IMR-90 (cell line): ENCODE data around the gene CENPS. TPM values are rescaled to one million over a fixed set of nuclear protein-coding genes. Genes with fewer than 3 reads are reported as not detected.
A peak's percentile ranks its signal among the peaks of the same experiment; 100 is the strongest.

Experiments
- ATAC-seq: fragments of 200-7000 bp; cut with Tn5 transposase; 2 replicates; pipeline ENCODE4 v1.9.1; 2020; ENCODE audit warnings: low read depth, mild to moderate bottlenecking, moderate library complexity
- BruUV-seq: library from RNA; stranded (reverse); fragments of 400-500 nt; replicated peaks from 2 replicates; lab custom pipeline; 2021; lab: Mats Ljungman, UMichigan
- CTCF ChIA-PET: fragments of 300-600 bp; formaldehyde crosslinking; extraction: SDS; loops from one replicate; lab custom pipeline; 2021; ENCODE audit warnings: antibody characterized with exemption; lab: Yijun Ruan, JAX
- POLR2A ChIA-PET: fragments of 300-600 bp; sonication (Branson Sonifier 250); formaldehyde crosslinking; loops from one replicate; lab custom pipeline; 2022; ENCODE audit warnings: antibody characterized with exemption; ENCODE audit not compliant: unreplicated experiment; lab: Charles Lee
- DNase-seq: peaks from one replicate; pipeline ENCODE4 v3.0.0; 2013
- H2AFZ ChIP-seq: replicated peaks from 2 replicates; pipeline ENCODE3; 2013; ENCODE audit warnings: low read length, mild to moderate bottlenecking; ENCODE audit not compliant: poor library complexity
- H2AK5ac ChIP-seq: 2 replicates; pipeline ENCODE4 v1.6.1; 2013; ENCODE audit warnings: low read depth, low read length, inconsistent platforms
- H2AK9ac ChIP-seq: replicated peaks from 2 replicates; pipeline ENCODE3; 2013; ENCODE audit warnings: mild to moderate bottlenecking, low read depth, low read length, moderate library complexity; ENCODE audit not compliant: poor library complexity
- H2BK120ac ChIP-seq: 2 replicates; pipeline ENCODE4 v1.6.1; 2013; ENCODE audit warnings: low read depth, low read length, inconsistent platforms
- H2BK15ac ChIP-seq: 3 replicates; pipeline ENCODE4 v1.6.1; 2013; ENCODE audit warnings: low read depth, low read length, inconsistent platforms
- H2BK20ac ChIP-seq: 2 replicates; pipeline ENCODE4 v1.6.1; 2013; ENCODE audit warnings: low read depth, mild to moderate bottlenecking, inconsistent platforms, low read length, moderate library complexity
- H2BK5ac ChIP-seq: 2 replicates; pipeline ENCODE4 v1.6.1; 2013; ENCODE audit warnings: mild to moderate bottlenecking, low read depth, low read length, inconsistent platforms; ENCODE audit not compliant: poor library complexity, severe bottlenecking
- H3K14ac ChIP-seq: replicated peaks from 2 replicates; pipeline ENCODE4 v1.6.1; 2013; ENCODE audit warnings: low read depth, low read length, inconsistent platforms
- H3K18ac ChIP-seq: 2 replicates; pipeline ENCODE4 v1.6.1; 2013; ENCODE audit warnings: low read depth, low read length, control low read depth
- H3K23ac ChIP-seq: 2 replicates; pipeline ENCODE4 v1.6.1; 2013; ENCODE audit warnings: low read depth, low read length, inconsistent platforms
- H3K27ac ChIP-seq: 2 replicates; pipeline ENCODE4 v1.5.1; 2013; ENCODE audit warnings: mild to moderate bottlenecking, control low read depth, low read length; ENCODE audit not compliant: insufficient read depth
- H3K27me3 ChIP-seq: 2 replicates; pipeline ENCODE4 v1.6.1; 2013; ENCODE audit warnings: low read length; ENCODE audit not compliant: control insufficient read depth, insufficient read depth
- H3K36me3 ChIP-seq: 2 replicates; pipeline ENCODE4 v1.6.1; 2013; ENCODE audit warnings: low read length, mixed read lengths; ENCODE audit not compliant: control insufficient read depth, insufficient read depth
- H3K4ac ChIP-seq: 2 replicates; pipeline ENCODE4 v1.6.1; 2013; ENCODE audit warnings: low read depth, low read length, inconsistent platforms
- H3K4me1 ChIP-seq: 2 replicates; pipeline ENCODE4 v1.6.1; 2013; ENCODE audit warnings: low read length, mixed read lengths; ENCODE audit not compliant: control insufficient read depth, insufficient read depth
- H3K4me2 ChIP-seq: 2 replicates; pipeline ENCODE4 v1.6.1; 2013; ENCODE audit warnings: low read depth, mild to moderate bottlenecking, control low read depth, low read length, moderate library complexity
- H3K4me3 ChIP-seq: 2 replicates; pipeline ENCODE4 v1.5.1; 2013; ENCODE audit warnings: low read depth, mild to moderate bottlenecking, control low read depth, low read length, moderate library complexity; ENCODE audit not compliant: insufficient read depth
- H3K56ac ChIP-seq: 2 replicates; pipeline ENCODE4 v1.6.1; 2013; ENCODE audit warnings: low read length, inconsistent platforms; ENCODE audit not compliant: insufficient read depth; ENCODE audit errors: extremely low read depth
- H3K79me1 ChIP-seq, 2 experiments: 2 replicates each; pipeline ENCODE4 v1.6.1; 2013; ENCODE audit warnings: low read length in 2 of 2, inconsistent platforms in 1 of 2, low read depth in 1 of 2
- H3K9ac ChIP-seq: 2 replicates; pipeline ENCODE4 v1.6.1; 2013; ENCODE audit warnings: low read depth, low read length, control low read depth
- H3K9me1 ChIP-seq: 2 replicates; pipeline ENCODE4 v1.6.1; 2013; ENCODE audit warnings: low read length, inconsistent platforms; ENCODE audit not compliant: insufficient read depth
- H3K9me3 ChIP-seq: 2 replicates; pipeline ENCODE4 v1.6.1; 2013; ENCODE audit warnings: low read length; ENCODE audit not compliant: control insufficient read depth, insufficient read depth
- H4K20me1 ChIP-seq: 2 replicates; pipeline ENCODE4 v1.6.1; 2013; ENCODE audit warnings: low read length, inconsistent platforms; ENCODE audit not compliant: insufficient read depth
- H4K5ac ChIP-seq: 2 replicates; pipeline ENCODE4 v1.6.1; 2013; ENCODE audit warnings: mild to moderate bottlenecking, low read depth, low read length, control low read depth
- H4K8ac ChIP-seq, 2 experiments: 2 replicates each; pipeline ENCODE4 v1.6.1; 2013; ENCODE audit warnings: low read depth in 2 of 2, low read length in 2 of 2, control low read depth in 1 of 2, inconsistent platforms in 1 of 2
- H4K91ac ChIP-seq: 2 replicates; pipeline ENCODE4 v1.6.1; 2013; ENCODE audit warnings: low read depth, low read length, inconsistent platforms; ENCODE audit not compliant: insufficient read depth
- BHLHE40 ChIP-seq: fragments of 150-350 bp; IDR thresholded peaks from 2 replicates; pipeline ENCODE4 v1.6.1; 2016; ENCODE audit warnings: mild to moderate bottlenecking, low read depth, low read length
- USF2 ChIP-seq: fragments of 150-350 bp; IDR thresholded peaks from 2 replicates; pipeline ENCODE4 v1.6.1; 2017; ENCODE audit warnings: mild to moderate bottlenecking, antibody characterized with exemption, low read length, low read depth
- WGBS, 2 experiments: methylation state at CpG; one replicate each; pipeline versions ENCODE4 v1.1.5 to v1.1.7; 2013; ENCODE audit warnings: missing lambda C conversion rate in 2 of 2; ENCODE audit not compliant: insufficient read length in 1 of 2; ENCODE audit errors: extremely low coverage in 2 of 2; 5-methylcytosine and 5-hydroxymethylcytosine counted together
- dilution Hi-C: fragments of 300-500 bp; cut with HindIII; formaldehyde crosslinking; loops from one replicate; pipeline ENCODE4 v1.14.3; 2018; ENCODE audit warnings: low sequenced_read_pairs; ENCODE audit not compliant: unreplicated experiment
- in situ Hi-C: fragments of 300-500 bp; cut with MboI; formaldehyde crosslinking; loops from 3 replicates; pipeline ENCODE4 v1.14.3; 2019; ENCODE audit warnings: low sequenced_read_pairs, inconsistent platforms, mixed read lengths
- intact Hi-C: fragments of 100-400 bp; cut with micrococcal nuclease; formaldehyde crosslinking; loops from 2 replicates; pipeline ENCODE4 v1.10.0; 2022
- polyA plus RNA-seq, 3 experiments: library from polyadenylated mRNA; depleted of rRNA; stranded (reverse); fragments of >200 nt; gene quantifications; 2 replicates each; pipeline ENCODE4 v1.2.3, GENCODE V29; 2012; ENCODE audit warnings: low replicate concordance in 1 of 3
- total RNA-seq: library from RNA; depleted of rRNA; stranded (reverse); fragments of >200 nt; gene quantifications from 2 replicates; pipeline ENCODE4 v1.2.3, GENCODE V29; 2012
- TF ChIP-seq, protein P1 (sequence below): fragments of 150-350 bp; IDR thresholded peaks from 2 replicates; pipeline ENCODE4 v1.6.1; 2016; ENCODE audit warnings: low read depth, mild to moderate bottlenecking, low read length, moderate library complexity, borderline replicate concordance

Gene CENPS
- total and polyA plus RNA-seq, 2 of the 4 experiments (the other 2 are of a cell fraction): 9.9 to 12.3 TPM

DNA sequence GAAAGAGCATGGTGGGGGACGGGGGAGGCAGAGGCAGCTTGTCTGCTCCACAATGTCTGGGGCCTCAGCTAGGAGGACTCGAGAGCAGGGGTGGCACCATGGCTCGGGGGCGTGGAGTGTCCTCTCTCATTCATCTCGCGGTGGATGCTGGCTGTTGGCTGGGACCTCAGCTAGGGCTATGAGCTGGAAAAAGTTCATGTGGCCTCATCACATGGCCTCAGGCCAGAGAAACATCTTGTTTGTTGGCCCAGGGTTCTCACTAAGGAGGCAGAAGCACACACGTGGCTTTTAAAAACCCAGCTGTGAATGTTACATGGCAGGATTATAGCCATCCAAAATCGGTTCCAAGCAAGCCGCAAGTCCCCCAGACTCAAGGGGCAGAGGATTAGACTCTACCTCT lies 6.2 kb upstream of the CENPS start:
- Histone ChIP-seq H3K4me3 (no peak overlapping the region), H4K20me1 (no peaks in the 10 kb centered on the region), H3K4me2 (no peak overlapping the region), H3K56ac (no peak overlapping the region), H3K23ac (no peak overlapping the region), H3K27ac (no peak overlapping the region), H3K4ac (no peak overlapping the region), H3K9ac (no peak overlapping the region), H3K9me1 (no peaks in the 10 kb centered on the region), H2AFZ (peak overlapping the region; percentile 33), H3K4me1 (no peaks in the 10 kb centered on the region; the same call in 1 of the 2 replicates), H4K5ac (no peak overlapping the region), H2BK120ac (no peak overlapping the region), H2BK20ac (no peak overlapping the region), H4K91ac (no peak overlapping the region), H3K9me3 (no peaks in the 10 kb centered on the region), H3K14ac (no peak overlapping the region), H2AK5ac (no peak overlapping the region), H4K8ac (no peak overlapping the region), H2AK9ac (no peak overlapping the region), H3K36me3 (peaks cover 19% of the 10 kb centered on the region), H3K18ac (no peak overlapping the region), H2BK5ac (no peak overlapping the region), H3K27me3 (no peaks in the 10 kb centered on the region), H2BK15ac (no peak overlapping the region), H3K79me1 (no peaks in the 10 kb centered on the region)
- CTCF ChIA-PET: no interaction called here
- in situ Hi-C loops: no loop called here
- peak; percentile 65 for ATAC-seq
- BruUV-seq: no TSS peak
- peak; percentile 52 for TF ChIP-seq USF2
- no peak for TF ChIP-seq BHLHE40
- TF ChIP-seq, protein P1, sequence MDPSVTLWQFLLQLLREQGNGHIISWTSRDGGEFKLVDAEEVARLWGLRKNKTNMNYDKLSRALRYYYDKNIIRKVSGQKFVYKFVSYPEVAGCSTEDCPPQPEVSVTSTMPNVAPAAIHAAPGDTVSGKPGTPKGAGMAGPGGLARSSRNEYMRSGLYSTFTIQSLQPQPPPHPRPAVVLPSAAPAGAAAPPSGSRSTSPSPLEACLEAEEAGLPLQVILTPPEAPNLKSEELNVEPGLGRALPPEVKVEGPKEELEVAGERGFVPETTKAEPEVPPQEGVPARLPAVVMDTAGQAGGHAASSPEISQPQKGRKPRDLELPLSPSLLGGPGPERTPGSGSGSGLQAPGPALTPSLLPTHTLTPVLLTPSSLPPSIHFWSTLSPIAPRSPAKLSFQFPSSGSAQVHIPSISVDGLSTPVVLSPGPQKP: no peak
- DNase-seq: peak; percentile 65
- 19% methylated on average over 5 of the region's 9 CpGs; no CpG with 5 or more reads in 1 of the 2 experiments for WGBS, 2 experiments
- dilution Hi-C loops: no loop called here
- intact Hi-C loops: loop anchor here (1.0 to 10.0 kb wide), 2 partner anchors 47 to 389 kb away; partner anchors contain the start of gene UBE4B
- POLR2A ChIA-PET: no interaction called here
